HG03045 (cell line): Measurements from ENCODE around the gene IRF2.

ENCODE experiments used
- ATAC-seq: cut with Tn5 transposase; IDR thresholded peaks from one replicate; pipeline ENCODE4 v1.9.1; 2021; ENCODE audit warnings: mild to moderate bottlenecking, moderate library complexity; ENCODE audit not compliant: unreplicated experiment

Gene IRF2

DNA sequence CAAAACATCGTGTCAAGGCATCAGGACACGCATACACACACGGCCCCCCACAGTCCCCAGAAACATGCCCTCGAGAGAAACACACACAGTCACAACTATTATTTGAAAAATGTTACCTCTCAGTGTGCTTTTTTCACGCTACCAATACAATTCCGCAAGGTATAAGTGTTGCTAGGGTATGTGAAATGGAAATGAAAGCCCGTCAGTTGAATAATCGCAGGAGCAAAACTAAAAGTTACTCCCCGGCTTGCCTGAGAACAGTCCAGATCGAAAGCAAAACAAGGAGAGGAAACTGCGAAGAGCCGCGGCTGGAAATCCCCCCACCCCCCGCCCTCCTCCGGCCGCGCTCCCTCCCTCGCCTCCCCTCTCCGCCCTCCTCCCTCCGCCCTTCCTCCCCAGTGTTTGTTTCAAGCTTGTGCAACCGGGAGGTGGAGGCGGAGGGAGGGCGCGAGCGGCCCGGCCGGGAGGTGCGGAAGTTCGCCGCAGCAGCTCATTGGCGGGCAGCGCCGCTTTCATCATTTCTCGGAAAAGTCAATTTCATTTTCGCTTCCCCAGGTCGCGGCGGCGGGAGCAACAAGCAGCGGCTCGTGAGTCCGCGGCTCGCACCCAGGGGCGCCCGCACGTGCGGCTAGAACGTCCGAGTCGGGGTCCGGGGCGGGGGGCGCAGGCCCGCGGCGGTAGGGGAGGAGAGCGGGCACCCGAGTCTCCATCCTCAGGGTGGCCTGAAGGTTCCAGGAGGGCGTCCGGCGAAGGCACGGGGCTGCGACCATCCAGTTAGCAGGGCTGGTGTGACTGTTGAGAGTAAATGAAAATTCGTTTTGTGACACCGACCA lies at the start of gene IRF2:
Gene IRF2 (minus strand): TSS at position 288 of the 833 bp plus-strand sequence. CDS start 45,486 bp downstream, outside the sequence.
- ATAC-seq, result peak; percentile 72

DNA sequence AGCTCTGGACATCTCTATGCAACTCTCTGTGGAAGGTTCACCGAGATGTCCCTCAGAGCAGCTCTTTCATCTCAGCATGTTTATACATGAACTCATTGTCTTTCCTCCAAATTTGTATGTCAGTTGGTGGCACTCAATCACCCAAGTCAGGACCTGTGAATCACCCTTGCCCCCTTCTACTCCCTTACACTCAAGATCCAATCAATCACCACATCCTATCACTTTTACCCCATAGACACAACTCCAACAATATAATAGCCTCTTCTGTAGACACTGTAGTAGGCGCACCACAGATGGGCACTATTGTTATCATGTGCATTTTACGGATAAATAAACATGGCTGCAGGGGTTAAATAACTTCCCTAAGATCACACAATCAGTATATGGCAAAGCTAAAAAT lies 41.3 kb upstream of the IRF2 start:
- no peak for ATAC-seq

DNA sequence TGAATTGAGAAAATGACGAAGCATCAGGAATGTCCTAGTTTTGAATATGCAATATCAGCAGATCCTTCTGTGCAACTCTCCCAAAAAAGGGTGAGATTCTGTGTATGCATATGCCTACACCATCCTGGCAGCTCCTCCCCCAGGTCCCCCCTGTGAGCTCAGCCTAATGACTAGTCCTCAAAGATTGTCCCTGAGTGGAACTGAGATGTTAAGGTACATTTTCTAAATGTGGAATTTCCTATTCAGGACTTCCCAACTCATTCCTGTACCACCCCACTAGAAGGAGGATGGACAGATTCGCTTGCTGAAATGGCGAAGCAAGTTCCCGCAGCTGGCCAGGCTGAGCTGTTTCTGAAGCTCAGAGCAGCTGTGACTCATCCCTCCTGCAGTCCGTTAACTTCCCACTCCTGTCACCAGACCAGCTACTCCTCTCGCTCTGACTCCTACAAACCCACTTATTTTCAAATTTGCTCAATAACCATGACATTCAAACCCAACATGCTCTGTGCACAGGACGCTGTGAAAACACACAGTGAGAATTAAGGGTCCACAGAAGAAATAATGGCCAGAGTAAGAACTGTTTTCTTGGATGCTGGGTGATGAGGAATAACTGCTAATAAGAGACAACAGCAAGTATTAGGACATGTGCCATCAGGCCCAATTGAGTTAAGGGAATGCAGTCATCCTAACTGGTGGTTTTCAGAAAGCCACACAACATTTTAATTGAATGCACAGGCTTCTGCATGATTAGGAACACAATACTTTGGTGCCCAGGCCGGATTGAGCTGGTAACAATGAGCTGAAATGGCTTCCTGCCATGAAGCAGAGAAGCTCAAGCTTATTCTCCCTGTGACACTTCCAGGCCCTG lies 40.0 kb upstream of the IRF2 start:
- peak; percentile 96 for ATAC-seq

DNA sequence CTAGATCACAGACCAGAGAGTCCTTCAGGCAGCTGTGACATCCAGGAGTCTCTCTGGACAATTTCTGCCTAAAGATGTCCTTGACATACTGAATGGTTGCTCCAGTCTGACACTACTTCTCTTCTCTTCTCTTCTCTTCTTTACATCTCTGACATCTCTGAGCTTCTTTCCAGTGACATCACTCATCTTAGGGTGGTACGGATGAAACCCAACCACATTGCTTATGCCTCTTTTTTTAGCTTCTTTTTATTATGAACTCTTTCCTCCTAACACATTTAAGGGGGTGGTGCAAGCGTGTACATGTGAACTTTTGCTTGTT lies 39.4 kb upstream of the IRF2 start:
- ATAC-seq, result peak; percentile 14

DNA sequence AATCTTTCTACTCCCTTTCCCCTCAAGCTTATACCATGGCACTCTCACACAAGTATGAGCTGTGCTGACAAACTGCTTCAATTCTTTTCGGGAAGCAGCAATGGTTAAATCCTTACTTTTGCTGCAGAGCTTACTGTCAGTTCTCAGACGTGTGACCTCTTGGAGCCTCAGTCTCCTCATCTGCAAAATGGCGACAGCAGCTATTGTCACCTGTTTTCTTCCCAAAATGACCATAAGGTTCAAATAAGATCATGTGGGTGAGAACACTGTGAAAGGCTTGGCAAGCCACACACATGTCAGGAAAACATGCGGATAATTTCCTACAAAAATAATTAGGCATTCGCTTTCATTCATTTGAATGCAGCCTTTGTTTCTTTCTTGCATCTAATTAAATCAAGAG lies 36.8 kb upstream of the IRF2 start:
- ATAC-seq, result no peak

DNA sequence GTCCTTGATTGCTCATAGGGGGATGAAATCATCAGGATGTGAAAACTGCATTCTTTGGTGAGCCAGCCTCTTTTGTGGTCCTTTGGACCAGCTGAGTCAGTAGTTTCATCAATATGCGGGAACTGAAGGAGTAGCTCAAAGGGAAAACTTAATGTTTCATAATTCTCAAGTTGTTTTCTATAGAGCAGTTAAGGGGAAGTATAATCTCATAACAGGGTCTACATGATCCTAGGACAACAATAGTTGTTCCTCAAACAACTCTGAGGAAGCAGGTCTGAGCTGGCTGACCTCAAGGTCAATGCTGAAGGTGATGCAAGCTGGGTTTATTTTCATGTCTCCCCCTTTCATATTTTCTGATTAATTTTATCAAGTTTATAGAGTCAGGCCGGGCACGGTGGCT lies 36.1 kb upstream of the IRF2 start:
- no peak for ATAC-seq

DNA sequence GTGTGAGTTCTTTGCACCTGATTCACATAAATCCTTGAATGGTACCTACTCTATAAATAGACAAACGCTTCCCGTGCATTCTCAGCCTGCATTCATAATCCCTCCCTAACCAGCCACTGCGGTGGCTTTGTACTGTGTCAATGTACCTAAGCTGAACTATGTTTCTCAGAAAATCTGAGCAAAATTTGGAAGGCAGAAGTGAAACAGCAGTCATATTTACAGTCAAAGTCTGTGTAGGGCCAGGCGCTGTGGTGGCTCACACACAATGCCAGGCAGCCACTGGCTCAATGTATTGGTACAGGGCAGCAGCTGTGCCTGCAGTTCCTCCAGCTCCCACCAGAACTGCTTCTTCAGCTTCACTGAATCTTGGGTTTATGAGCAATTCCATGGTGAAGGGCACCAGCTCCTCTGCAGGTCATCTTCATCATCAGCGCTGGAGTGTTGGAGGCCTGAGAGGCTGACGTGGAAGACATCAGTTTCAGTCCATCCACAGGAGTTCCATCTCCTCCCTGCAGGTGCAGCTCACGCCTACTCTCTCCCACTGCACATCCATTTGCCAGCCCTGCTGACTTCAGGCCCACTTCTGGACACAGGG lies 32.3 kb upstream of the IRF2 start:
- ATAC-seq, result peak; percentile 94

DNA sequence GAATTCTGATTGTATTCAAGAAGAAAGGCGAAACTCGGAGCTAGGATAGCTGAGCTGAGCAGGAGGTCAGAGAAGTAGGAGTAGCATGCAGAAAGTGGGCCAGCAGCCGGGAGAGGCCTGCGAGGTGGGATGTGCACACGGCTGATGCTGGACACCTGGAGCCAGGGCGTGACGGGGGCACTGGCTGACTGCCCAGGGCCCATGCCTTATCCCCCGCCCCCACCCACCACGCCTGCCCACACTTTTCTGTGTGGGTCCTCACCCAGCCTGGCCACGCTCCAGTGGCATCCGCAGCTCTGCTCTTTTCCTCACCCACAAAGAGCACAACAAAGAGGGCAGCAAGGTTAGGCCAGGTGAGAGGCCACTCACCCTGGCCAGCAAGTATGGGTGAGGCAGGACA lies 30.0 kb upstream of the IRF2 start:
- ATAC-seq, result no peak

DNA sequence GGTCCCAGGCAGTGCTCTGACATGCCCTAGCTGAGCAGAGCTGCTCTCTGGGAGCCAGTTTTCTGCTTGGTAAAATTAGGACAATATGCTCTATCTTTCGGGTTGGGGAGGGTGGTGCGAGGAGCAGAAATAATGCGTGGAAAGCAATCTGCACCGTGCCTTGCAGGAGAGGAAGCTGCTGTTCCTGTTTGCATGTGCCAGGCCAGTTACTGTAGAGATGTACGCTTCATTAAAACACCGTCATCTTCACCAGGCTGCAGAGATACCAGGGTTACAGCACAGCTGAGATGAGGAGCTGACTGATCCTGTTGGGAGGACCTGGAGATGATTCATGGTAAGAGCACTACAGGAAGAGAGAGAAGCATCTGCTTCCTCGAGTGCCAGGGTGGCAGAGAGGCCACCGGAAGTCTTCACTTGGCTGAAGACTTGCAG lies 29.5 kb upstream of the IRF2 start:
- ATAC-seq, result no peak

DNA sequence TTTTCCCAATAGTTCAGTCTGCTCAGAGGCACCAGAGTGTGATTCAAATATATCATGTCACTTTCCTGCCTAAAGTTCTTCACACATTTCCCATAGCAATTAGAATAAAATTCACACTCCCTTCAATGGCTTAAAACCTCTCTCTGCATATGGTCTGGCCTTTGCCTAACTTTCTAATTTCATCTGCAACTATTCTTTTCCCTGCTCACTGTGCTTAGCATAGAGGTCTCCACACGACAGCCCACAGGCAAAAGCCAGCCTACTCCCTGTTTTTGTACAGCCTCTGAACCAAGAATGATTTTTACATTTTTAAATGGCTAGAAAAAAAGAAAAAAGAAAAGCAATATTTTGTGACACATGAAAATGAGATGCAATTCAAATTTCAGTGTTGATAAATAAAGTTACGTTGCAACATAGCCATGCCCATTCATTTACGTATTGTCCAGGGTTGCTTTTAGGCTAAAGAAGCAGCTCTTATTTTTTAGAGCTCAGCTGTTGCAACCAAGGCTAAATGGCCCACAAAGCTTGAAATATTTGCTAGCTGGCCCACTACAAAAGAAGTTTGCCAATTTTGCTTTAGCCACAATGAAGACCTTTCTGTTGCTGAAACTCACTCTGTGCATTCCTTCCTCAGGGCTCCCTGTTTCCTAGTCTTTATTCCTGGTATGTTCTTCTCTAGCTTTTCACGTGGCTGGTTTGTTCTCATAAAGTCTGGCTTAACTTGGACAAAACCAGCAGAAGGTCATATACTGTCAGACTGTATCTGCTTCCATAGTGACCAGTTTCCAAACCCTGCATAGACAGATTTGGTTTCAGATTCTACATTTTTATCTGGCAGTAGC lies 26.6 kb upstream of the IRF2 start:
- no peak for ATAC-seq

DNA sequence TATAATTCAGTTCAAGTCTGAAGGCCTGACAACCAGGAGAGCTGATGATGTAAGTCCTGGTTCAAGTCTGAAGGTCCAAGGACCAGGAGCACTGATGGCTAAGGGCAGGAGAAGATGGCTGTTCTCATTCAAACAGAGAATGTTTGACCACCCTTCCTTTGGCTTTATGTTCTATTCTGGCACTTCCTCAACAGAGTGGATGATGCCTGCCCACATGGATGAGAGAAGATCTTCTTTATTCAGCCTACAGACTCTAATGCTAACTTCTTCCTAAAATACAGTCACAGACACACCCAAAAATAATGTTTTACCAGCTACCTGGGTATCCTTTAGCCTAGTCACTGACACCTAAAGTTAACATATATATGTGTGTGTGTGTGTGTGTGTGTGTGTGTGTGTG lies 25.6 kb upstream of the IRF2 start:
- no peak for ATAC-seq

DNA sequence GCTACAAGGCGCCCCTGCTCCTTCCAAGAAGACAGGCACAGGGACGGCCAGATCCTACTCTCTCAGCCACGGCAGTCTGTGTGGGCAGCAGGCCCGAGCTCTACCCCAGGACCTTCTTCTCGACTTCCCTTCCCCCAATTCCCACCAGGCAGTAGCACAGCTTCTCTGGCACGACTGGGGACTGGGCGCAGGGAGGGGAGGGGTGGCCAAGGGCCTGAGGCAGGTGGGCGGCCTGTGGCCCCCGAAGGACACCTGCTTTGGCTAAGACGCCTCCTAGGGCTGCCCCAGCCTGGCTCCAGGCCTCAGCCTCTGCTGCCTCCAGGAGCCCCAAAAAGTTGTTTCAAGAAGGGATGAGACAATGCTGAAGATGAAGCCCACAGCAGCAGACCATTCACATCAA lies 24.2 kb upstream of the IRF2 start:
- no peak for ATAC-seq

DNA sequence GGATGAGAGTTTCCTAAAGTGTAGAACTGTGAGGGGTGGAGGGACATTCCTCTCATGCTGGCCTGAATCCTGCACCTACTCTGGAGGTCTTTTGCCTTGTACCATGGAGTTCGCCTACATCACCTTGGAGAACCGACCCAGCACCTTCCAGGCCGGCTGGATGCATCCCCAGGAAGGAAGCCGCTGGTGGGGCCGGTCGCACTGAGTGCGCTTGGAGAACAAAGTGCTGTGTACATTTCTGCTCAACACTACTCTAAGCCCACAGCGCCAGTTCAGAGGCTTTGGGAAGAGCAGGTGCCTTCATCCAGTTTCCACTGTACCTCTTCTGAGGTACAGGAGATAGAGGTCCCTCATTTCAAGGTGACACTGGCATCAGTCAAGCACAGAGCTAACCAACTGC lies 15.4 kb upstream of the IRF2 start:
- ATAC-seq, result no peak

DNA sequence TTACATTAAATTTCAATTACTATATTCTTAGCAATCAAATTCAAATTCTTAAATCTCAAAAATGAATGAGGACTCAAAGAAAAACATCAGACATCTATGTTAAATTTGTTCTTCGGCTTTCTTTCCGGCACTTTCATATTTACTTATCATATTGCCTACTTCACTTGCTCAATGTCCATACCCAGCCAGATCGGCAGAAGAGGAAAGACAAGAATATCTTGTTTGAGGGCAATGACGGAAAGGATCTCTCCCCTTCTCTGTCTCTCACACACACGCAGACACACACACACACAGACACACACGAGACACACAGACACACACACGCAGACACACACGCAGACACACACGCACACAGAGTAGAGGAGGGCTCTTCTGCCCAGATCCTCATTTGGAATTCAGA lies 13.2 kb upstream of the IRF2 start:
- no peak for ATAC-seq

DNA sequence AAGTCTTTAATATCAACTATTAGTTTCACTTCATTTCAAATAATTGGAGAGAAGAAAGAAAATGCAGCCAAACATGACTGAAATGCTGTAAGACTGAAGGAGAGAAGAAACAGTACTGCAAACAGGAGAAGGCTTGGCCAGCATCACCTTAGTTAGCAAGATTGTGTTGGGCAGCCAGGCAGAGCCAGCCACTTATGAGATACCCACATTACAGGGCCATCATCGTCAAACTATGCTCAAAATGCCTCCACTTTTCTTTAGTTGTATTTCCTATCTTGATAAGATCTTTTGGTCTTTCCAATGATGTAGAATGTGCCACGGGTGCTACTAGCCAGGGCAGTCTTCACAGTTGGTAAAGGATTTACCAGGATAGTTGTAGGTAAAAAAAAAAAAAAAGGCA lies 10.9 kb upstream of the IRF2 start:
- ATAC-seq, result no peak

DNA sequence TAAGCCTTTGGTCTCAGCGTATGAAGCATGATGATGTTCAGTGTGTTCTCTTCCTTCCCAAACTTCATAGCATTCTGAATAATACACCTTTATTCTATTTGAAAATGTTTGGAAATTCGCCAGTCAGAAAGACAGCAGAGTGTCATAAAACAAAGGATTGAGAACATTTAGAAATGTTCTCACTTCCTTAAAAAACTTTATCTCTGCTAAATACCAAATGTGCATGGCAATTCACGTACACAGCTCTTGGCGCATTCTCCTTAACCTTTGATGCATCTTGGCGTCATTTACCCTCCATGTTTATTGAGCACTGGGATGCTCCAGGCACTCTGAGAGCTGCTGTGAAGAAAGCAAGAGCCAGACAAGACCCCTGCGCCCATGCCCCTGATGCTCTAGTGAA lies 7.2 kb upstream of the IRF2 start:
- ATAC-seq, result no peak

DNA sequence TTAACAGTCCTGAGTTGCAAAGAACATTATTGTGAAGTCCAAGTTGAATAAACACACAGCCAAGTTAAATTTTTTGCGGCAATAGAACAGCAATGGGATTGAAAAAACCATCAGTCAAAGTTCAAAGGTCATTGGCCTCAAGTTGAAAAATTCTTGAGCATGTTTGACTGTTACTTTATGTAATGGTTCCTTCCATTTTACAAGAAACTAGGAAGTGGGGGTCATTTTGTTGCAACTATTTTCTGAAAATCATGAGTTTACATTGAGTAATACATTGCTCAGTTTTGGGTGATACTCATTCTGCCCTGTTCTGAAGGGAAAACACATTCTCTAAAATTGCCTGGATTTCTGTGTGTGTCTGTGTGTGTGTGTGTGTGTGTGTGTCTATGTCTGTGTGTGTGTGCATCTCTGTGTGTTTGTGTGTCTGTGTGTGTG lies 5.2 kb upstream of the IRF2 start:
- ATAC-seq, result no peak

DNA sequence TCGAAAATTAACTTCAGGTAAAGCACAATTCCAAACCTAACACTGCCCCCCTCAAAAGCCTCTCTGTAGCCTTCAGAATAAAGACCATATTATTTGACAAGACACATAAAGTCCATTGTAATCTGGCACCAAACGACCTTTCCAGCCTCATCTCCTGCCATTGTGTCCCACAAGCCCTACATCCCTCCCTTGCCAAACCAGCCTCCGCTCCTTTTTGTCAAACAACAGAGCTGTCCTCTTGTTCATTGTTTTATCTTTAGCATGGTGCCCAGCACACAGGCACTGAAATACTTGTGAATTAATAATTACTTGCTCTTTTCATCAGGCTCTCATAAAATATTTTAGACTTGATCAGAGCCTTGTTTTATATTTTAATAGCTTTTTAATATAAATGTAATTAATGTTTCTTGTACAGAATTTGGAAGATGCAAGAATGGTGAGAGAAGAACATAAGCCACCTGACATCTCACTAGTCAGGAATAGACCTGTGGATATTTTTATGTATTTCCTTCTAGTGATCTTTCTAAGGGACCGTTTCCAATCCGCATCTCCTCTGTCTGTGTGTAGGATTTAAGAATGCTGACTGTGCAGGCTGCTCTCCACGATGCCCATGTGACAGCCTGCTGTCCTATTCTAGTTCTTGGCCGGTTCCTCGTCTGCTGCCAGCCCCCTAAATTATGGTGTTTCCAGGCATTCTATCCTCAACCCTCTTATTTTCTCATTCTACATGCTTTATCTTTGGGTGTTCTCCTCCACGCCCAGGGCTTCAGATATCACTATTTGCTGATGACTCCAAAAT lies 3.0 kb upstream of the IRF2 start:
- ATAC-seq, result no peak

DNA sequence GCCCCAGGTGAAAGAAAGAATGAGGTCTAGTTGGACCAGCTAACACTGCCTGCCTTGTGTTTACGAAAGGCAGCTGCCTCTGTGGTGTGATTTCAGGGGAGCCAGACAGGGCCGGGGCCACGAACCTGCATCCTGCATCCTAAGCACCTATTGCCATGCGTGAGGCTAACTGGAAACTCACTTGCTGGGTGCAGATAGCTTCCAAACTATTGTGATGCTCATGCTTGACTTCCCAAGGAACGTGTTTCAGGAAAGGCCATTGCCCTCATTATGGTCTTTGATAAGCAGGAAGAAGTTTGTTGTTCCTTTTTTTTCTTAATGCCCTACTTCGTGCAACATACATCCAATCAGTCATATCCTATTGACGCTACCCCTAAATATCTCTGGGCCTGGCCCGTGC lies 2.3 kb upstream of the IRF2 start:
- no peak for ATAC-seq

DNA sequence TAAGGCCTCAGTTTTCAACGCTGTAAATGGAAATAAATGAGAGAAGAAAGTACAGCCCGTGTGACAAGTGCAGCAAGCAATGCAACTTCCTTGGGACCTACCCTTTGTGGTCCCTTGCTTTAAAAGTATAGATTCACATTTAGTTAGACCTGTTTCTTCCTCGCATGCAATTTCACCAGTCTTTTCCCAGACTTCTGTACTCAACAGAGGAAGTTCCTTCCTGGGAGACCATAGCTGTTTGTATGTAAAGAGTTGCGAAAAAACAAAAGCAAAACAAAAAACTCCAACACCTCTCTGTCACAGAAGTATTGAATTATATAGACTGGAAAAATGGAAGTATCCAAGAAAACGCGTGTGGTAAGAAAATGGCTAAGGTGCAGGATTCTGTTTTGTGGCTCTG lies 1.1 kb upstream of the IRF2 start:
- ATAC-seq, result no peak
